HG03521 (cell line): ENCODE data around the gene SP140L.
"Not testable (repeated sequence)": the region's sequence is repeated elsewhere in the genome, so short reads cannot be mapped to it uniquely, and the experiment has no call there.

Experiments used
- ATAC-seq: cut with Tn5 transposase; IDR thresholded peaks from one replicate; pipeline ENCODE4 v1.9.1; 2021; ENCODE audit warnings: mild to moderate bottlenecking, moderate library complexity; ENCODE audit not compliant: unreplicated experiment

The SP140L gene

DNA sequence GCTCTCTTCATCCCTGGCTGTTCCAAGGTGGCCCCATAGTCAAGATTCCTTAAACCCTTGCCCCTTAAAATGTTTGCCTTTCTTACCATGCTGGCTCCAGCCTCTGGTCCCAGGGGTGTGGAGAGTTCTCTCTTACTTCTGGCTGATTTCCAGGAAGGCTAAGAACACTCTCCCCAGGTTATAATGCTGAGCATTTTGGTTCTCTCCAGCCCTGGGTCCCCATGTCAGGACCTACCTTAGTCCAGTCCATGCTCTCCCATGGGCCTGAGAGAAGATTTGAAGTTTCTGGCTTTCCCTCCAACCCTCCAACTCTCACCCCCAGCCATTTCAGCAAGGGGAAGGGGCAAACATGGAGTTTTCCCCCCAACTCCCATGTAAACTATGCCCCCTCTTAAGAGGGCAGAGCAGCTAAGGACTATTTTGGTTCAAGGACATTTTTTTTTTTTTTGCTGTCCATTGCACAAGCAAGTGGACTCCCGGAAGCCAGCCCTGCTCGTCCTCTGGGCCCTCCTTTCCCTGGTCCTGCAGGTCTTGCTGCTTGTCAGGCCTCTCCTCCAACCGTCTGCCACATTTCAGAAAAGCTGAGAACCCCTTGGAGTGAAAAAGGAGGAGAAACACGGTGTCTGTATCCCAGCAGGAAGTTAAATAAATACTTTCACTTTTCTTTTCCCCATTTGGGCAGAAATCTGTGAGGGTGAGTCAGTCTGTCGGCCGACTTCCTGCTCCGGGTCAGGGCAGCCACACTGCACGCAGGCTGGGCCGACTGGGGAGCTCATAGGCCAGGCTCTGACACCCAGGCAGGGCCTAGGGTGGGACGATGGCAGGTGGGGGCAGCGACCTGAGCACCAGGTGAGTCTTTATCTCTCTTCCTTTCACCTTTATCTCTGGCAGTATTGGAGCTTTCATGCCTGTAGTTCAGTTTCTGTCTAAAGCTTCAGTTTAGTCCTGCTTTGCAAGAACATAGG, at the start of gene SP140L:
TSS of gene SP140L (plus strand) at position 741 of the 965 bp plus-strand sequence. CDS start at position 818, 77 bp downstream.
- ATAC-seq = peak; percentile 83

DNA sequence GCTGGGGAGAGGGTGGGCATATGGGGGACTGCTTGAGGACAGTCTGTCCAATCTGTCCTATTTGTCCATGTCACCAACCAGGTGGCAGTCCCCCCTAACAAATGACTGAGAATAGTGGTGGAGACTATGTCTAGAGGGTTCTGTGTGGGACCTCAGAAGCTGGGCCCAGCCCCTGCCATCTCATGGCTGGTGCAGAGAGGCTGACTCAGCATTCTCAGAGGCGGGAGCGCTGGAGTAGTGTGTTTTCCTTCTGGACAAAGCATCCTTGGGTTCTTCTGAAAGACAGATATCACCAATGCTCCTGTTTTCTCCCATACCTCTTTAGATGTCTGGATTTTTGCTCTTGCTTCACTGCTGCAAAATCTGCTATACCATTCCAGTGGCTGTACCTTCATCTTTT, 44.1 kb upstream of the SP140L start:
- no peak for ATAC-seq

GRCh38 chr2:230286048-230286447, 40.9 kb upstream of the SP140L start:
- no peak for ATAC-seq

DNA sequence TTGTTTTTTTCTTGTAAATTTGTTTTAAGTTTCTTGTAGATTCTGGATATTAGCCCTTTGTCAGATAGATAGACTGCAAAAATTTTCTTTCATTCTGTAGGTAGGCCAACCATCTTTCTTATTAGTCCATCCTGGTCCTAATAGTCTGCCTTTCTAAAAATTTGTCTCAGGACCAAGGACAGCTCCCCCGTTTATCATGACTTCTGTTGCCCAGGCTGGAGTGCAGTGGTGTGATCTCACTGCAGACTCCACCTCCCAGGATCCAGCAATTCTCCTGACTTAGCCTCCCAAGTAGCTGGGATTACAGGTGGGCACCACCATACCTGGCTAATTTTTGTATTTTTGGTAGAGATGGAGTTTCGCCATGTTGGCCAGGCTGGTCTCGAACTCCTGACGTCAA, 37.7 kb upstream of the SP140L start:
- ATAC-seq = not testable (repeated sequence)

GRCh38 chr2:230295192-230295591, 31.8 kb upstream of the SP140L start:
- ATAC-seq = no peak

GRCh38 chr2:230296917-230297316, 30.1 kb upstream of the SP140L start:
- ATAC-seq = no peak

DNA sequence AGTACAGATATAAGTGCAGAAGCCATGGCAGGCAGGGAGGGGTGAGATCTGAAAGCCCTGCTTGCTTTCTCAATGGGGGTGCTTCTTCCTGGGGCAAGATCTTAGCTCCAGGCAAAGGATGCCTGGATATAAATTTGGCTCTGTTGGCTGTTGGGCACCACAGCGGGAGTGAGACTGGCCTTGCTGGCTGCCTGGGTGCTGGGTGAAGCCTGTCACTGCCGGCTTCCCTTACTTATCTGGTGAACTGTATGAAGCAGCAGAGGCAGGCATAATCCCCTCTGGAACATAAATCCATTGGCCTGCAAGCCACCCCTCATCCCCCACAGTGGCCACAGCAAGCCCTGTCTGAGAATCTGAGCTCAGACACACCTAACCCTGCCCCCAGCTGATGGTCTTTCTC, 27.4 kb upstream of the SP140L start:
- ATAC-seq = no peak

DNA sequence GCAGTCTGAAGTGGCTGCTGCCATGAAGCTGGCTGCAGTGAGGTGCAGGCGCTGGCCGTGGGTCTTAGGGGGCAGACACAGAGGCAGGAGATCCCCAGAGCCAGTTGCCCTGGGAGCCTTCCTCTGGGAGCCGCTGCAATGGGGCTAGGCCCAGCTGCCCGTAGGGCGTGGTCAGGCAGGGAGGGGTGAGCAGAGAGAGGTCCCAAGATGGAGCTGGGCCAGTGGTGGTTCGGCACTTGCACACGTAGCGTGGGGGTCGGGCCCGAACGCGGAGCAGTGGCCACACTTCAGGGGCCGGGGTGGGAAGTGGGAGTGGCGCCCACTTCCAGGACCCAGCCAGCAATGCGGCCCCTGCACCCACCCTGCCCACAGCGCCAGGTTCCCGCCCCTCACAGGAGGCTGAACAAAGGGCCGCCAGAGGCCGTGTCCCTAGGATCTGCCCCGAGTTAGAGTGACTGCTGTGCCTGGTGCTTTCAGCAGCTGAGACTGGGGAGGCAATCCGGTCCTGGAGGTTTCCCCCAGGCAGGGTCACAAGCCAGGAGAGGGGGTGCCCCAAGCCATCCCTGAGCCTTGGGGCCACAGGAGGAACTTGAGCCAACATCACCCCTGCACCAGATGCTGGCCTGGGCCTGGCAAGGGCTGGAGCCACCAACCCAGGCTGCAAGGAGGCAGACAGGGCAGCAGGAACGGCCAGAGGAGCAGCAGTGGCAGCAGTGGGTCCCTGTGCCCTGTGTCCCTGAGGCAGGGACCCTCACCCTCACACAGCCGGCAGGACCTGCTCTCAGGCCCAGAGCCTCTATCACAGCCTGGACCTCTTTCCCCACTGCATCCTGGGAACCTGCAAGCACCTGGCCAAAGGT, 21.3 kb upstream of the SP140L start:
- ATAC-seq = no peak

DNA sequence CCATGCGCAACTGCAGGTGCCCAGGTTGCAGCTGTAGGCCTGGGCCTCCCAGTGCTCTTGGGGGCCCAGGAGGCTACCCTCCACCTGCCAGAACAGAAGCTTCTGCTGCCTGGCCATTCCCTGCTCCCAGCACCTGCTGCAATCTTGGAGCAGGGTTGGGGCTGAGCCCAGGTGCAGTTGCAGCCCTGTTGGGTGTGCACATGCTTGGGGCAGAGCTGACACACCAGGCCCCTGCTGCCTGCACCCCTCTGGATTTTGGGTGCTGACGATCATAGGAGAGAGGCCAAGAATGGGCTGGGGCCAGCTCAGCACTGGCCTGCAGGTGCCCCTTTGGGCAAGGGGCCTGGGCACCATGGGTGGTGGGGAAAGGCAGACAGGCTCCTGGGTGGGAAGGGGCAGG, 20.5 kb upstream of the SP140L start:
- ATAC-seq = no peak

- ATAC-seq = no peak
These were observed 19.5 kb upstream of the SP140L start for GRCh38 chr2:230307485-230307884.

GRCh38 chr2:230308402-230309000, 18.5 kb upstream of the SP140L start:
- ATAC-seq = no peak

GRCh38 chr2:230310792-230311191, 16.2 kb upstream of the SP140L start:
- ATAC-seq = not testable (repeated sequence)

DNA sequence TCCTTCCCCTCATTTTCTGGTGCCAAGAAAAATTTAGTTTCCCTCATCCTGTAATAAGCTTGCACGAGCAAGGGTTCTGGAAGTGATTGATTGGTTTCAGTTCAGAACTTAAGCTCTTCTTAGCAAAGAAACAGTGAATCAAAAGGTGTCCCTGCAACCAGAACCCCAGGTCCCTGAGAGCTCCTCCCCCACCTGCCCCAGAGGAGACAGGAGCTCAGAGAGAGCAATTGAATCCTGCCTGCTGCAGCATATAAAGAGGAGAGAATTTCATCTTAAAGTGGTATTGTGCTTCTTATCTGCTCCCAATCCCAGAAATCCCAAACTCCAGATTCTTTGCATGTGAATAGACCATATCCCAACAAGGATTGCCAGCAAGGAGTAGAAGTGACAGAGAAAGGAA, 15.4 kb upstream of the SP140L start:
- ATAC-seq = not testable (repeated sequence)

DNA sequence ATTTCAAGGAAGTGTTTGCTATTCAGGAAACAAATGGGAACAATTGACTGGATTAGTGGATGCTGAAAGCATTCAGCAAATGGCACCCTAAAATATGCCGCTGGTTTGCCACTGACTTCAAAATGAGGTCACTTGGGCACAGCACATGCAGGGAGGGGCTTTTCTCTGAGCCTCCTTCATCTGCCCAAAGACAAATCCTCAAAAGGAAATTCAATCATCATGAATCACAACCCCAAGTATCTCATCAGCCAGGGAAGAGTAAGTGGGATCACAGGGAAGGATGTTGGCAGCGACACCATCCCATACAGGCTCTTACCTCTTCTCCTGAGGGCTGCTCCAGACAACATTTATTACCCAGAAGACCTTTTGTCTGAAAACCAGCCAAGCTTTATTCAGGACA, 14.4 kb upstream of the SP140L start:
- no peak for ATAC-seq

- ATAC-seq = no peak
These were observed 9.6 kb upstream of the SP140L start for GRCh38 chr2:230317366-230317765.

DNA sequence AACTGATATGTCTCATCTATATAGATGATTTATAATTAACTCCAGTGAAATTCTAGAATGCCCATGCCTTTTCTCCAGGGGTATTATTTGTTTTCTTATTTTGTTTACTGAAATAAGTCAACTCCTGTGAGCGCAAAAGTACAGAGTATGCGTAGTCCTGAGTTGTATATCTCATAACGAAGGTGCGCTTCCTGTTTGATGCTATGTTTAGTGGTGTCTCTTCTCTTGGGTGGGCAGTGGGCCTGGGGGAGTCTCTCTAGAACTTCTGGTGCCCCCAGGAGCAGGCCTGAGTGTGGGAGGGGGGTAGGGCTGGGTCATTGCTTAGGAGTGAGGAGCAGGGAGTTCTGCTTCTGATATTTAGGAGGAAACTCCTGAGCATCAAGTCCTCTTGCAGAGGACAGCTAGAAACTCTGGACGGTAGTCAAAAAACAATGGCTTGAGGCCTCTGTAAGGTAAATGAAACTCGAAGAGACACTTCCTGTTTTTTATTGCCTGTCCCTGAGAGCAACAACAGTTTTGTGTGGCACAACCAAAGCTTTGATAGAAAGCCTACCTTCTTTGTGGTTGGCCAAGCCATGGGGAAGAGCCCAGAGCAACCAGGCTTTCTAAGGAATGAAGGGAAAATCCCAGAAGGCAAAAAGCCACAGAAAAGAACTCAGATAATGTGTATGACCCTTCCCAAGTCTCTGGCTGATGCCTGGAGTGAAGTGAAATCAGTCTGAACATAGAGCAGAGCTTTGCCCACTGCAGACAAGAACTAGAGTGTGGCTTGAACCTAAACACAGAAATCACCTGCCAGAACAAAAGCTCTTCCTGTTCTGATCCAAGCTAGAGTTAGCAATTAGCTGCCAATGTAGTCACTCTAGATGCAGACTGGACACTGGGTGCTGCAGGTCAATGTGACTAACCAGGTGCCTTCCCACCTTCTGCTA, 8.5 kb upstream of the SP140L start:
- no peak for ATAC-seq

DNA sequence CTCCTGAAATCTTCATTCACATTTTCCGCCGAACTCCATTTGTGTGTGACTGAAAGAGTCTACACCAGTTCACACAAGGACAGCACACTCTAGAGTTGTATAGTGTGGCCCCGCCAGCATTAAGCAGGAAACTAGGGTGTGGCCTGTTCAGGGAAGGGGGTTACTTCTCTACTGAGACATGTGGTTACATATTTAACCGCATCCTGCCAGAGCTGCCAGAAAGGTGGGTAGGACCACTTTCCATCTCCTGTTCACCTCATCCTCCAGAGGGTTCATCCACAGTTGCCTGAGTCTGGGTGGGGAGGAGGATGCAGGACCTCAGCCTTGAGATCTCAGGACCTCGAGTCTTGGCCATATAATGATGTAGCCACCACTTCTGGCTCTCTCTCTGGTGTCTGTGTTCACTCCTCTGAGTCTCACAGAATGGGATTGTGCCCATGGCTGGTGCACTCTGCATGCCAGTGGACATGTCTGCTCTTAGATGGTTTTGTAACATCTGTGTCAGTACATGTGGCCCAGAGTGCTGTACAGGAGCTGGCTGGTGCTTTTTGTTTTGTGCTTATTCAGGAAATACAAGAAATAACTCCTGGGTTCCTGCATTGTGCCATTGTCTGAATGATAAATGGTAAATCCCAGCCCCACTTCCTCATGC, 7.7 kb upstream of the SP140L start:
- peak; percentile 64 for ATAC-seq

DNA sequence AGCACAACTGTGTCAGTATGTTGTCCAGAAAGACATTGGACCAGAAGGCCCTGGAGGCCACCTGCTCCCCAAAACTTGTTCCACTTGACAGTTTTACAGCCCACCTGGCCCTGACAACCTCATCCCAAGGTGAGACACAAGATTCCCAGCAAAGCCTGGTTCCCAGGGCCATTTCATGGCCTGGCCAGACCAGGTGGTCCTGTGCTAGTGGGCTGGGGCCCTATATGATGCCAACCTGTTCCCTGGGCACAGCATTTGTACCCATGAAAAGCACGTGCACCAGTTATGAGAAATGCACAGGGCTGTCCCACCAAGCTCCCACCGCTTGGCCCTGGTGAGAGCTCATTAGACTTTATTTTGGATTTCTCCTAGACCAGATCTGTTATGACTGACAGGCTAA, 6.0 kb upstream of the SP140L start:
- no peak for ATAC-seq

- no peak for ATAC-seq
These were observed 4.2 kb upstream of the SP140L start for GRCh38 chr2:230322561-230323384.
